H1 (cell line): Measurements from ENCODE around the gene INPP4A. TPM values are rescaled to one million over a fixed set of nuclear protein-coding genes. Genes with fewer than 3 reads are reported as not detected.

Experiments used
- polyA plus RNA-seq, 7 experiments: library from polyadenylated mRNA; depleted of rRNA in 3 of 7; stranded (reverse) in 5 of 7; unstranded in 2 of 7; fragments of >200 nt in 5 of 7; fragments of 200-250 nt in 2 of 7; gene quantifications; 1 replicate in 5 of 7; 2 replicates in 1 of 7; 4 replicates in 1 of 7; pipeline versions ENCODE4 v1.2.1 to v1.2.3, GENCODE V29; 2011 to 2013; ENCODE audit warnings: missing spikeins in 2 of 7, mixed read lengths in 2 of 7
- total RNA-seq: library from RNA; stranded (reverse); fragmentation: NEBNext Ultra II Directional; extraction: Animal tissue kit (Norgen Biotek cat#: 25700); gene quantifications from 2 replicates; pipeline ENCODE4 v1.2.1, GENCODE V29; 2021
- TF ChIP-seq, protein P1 (sequence below): fragments of 300-600 bp; sonication (generic); IDR thresholded peaks from 2 replicates; pipeline ENCODE4 v1.7.1; 2012; ENCODE audit warnings: low read length, moderate library complexity, mild to moderate bottlenecking, inconsistent platforms; ENCODE audit not compliant: insufficient replicate concordance

The INPP4A gene
- total and polyA plus RNA-seq, 2 of the 8 experiments (the other 6 are each of a cell fraction or from before 2014, with no cell fraction given) = 25.6 to 34.3 TPM

DNA sequence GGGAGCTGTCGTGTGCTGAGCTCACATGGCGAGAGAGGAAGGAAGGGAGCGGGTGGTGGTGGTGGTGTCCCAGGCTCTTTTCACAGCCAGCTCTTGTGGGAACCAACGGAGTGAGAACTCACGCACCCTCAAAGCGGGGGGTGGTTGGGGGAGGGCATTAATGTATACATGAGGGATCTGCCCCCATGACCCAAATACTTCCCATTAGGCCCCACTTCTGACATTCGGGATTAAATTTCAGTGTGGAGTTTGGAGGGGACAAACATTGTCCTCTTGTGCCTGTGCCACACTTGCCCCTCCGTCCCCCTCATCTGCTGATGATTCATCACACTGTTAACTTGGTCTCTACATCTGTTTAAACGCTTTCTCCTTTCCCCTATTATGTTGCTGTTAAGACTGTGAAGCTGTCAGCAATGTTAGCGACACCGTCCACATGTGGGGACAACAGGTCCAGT is 22.5 kb downstream of the INPP4A start (continued):
- TF ChIP-seq, protein P1, sequence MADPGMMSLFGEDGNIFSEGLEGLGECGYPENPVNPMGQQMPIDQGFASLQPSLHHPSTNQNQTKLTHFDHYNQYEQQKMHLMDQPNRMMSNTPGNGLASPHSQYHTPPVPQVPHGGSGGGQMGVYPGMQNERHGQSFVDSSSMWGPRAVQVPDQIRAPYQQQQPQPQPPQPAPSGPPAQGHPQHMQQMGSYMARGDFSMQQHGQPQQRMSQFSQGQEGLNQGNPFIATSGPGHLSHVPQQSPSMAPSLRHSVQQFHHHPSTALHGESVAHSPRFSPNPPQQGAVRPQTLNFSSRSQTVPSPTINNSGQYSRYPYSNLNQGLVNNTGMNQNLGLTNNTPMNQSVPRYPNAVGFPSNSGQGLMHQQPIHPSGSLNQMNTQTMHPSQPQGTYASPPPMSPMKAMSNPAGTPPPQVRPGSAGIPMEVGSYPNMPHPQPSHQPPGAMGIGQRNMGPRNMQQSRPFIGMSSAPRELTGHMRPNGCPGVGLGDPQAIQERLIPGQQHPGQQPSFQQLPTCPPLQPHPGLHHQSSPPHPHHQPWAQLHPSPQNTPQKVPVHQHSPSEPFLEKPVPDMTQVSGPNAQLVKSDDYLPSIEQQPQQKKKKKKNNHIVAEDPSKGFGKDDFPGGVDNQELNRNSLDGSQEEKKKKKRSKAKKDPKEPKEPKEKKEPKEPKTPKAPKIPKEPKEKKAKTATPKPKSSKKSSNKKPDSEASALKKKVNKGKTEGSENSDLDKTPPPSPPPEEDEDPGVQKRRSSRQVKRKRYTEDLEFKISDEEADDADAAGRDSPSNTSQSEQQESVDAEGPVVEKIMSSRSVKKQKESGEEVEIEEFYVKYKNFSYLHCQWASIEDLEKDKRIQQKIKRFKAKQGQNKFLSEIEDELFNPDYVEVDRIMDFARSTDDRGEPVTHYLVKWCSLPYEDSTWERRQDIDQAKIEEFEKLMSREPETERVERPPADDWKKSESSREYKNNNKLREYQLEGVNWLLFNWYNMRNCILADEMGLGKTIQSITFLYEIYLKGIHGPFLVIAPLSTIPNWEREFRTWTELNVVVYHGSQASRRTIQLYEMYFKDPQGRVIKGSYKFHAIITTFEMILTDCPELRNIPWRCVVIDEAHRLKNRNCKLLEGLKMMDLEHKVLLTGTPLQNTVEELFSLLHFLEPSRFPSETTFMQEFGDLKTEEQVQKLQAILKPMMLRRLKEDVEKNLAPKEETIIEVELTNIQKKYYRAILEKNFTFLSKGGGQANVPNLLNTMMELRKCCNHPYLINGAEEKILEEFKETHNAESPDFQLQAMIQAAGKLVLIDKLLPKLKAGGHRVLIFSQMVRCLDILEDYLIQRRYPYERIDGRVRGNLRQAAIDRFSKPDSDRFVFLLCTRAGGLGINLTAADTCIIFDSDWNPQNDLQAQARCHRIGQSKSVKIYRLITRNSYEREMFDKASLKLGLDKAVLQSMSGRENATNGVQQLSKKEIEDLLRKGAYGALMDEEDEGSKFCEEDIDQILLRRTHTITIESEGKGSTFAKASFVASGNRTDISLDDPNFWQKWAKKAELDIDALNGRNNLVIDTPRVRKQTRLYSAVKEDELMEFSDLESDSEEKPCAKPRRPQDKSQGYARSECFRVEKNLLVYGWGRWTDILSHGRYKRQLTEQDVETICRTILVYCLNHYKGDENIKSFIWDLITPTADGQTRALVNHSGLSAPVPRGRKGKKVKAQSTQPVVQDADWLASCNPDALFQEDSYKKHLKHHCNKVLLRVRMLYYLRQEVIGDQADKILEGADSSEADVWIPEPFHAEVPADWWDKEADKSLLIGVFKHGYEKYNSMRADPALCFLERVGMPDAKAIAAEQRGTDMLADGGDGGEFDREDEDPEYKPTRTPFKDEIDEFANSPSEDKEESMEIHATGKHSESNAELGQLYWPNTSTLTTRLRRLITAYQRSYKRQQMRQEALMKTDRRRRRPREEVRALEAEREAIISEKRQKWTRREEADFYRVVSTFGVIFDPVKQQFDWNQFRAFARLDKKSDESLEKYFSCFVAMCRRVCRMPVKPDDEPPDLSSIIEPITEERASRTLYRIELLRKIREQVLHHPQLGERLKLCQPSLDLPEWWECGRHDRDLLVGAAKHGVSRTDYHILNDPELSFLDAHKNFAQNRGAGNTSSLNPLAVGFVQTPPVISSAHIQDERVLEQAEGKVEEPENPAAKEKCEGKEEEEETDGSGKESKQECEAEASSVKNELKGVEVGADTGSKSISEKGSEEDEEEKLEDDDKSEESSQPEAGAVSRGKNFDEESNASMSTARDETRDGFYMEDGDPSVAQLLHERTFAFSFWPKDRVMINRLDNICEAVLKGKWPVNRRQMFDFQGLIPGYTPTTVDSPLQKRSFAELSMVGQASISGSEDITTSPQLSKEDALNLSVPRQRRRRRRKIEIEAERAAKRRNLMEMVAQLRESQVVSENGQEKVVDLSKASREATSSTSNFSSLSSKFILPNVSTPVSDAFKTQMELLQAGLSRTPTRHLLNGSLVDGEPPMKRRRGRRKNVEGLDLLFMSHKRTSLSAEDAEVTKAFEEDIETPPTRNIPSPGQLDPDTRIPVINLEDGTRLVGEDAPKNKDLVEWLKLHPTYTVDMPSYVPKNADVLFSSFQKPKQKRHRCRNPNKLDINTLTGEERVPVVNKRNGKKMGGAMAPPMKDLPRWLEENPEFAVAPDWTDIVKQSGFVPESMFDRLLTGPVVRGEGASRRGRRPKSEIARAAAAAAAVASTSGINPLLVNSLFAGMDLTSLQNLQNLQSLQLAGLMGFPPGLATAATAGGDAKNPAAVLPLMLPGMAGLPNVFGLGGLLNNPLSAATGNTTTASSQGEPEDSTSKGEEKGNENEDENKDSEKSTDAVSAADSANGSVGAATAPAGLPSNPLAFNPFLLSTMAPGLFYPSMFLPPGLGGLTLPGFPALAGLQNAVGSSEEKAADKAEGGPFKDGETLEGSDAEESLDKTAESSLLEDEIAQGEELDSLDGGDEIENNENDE = no peak
